ENCODE measurements around the gene RPL12. TPM values are rescaled to one million over a fixed set of nuclear protein-coding genes. Genes with fewer than 3 reads are reported as not detected.
A peak's percentile ranks its signal among the peaks of the same experiment; 100 is the strongest.

The RPL12 gene
- total RNA-seq, 1 experiment from 2014 or later, result 1,648 TPM

DNA sequence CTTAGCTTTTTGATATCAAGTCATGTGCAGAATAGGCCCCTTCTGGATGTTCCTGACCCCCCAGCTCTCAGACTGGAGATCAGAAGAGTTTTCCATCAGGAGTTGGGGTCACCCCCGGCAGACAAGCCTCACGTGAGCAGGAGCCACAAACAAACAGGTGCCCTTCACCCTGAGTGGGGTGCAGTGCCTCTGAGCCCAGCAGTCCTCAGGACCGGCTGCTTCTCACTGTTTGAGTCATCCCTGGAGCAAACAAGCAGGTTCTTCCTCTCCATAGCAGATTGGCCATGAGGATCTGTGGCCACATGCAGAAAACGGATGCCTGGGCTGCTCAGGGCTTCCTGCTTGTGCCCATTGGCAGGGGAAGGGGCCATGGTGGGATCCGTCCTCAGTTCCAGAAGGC, 47.1 kb upstream of the RPL12 start:
- no TSS peak for BruUV-seq (replicated peaks)
- H4K20me1 ChIP-seq (ENCODE audit: insufficient read depth), result peaks cover 9% of the 10 kb centered on the region; the same call in 1 of the 2 replicates
- H3K4me2 ChIP-seq, result peak overlapping the region; percentile 44
- ChIA-PET CTCF (no interaction called here), POLR2A (ENCODE audit: unreplicated experiment) (interaction anchor here (0.5 to 0.6 kb wide), 3 partner anchors 58 to 227 kb away, joined by 3 read pairs; no protein-coding TSS in a partner anchor)
- no peak for TF ChIP-seq EZH2 (IDR thresholded peaks at IDR 0.05; ENCODE audit: low read depth)
- TF ChIP-seq, protein P1, sequence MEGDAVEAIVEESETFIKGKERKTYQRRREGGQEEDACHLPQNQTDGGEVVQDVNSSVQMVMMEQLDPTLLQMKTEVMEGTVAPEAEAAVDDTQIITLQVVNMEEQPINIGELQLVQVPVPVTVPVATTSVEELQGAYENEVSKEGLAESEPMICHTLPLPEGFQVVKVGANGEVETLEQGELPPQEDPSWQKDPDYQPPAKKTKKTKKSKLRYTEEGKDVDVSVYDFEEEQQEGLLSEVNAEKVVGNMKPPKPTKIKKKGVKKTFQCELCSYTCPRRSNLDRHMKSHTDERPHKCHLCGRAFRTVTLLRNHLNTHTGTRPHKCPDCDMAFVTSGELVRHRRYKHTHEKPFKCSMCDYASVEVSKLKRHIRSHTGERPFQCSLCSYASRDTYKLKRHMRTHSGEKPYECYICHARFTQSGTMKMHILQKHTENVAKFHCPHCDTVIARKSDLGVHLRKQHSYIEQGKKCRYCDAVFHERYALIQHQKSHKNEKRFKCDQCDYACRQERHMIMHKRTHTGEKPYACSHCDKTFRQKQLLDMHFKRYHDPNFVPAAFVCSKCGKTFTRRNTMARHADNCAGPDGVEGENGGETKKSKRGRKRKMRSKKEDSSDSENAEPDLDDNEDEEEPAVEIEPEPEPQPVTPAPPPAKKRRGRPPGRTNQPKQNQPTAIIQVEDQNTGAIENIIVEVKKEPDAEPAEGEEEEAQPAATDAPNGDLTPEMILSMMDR (conservative IDR thresholded peaks at IDR 0.05), result no peak
- no peak overlapping the region for H3K4me3 ChIP-seq
- peaks cover 51% of the 10 kb centered on the region for H3F3A ChIP-seq (ENCODE audit: insufficient read depth, low read depth)
- H3K9me2 ChIP-seq (ENCODE audit: insufficient read depth), result no peaks in the 10 kb centered on the region
- H2AFZ ChIP-seq, result no peak overlapping the region
- peak overlapping the region; percentile 43; the same call in 1 of the 2 replicates for H3K27ac ChIP-seq
- peaks cover 14% of the 10 kb centered on the region for H3K4me1 ChIP-seq (replicated peaks; ENCODE audit: insufficient read depth)
- intact Hi-C loops (cut with micrococcal nuclease; ENCODE audit: unreplicated experiment), result no loop called here
- DNase-seq, result peak; percentile 47 to 63
- H3K27me3 ChIP-seq (ENCODE audit: insufficient read depth, low read depth), result no peaks in the 10 kb centered on the region
- no peaks in the 10 kb centered on the region for H3K9me3 ChIP-seq (ENCODE audit: insufficient read depth, low read depth)
- no peaks in the 10 kb centered on the region for H3K79me2 ChIP-seq (ENCODE audit: low read depth)
- peaks cover 4% of the 10 kb centered on the region for H3K36me3 ChIP-seq (ENCODE audit: low read depth)

DNA sequence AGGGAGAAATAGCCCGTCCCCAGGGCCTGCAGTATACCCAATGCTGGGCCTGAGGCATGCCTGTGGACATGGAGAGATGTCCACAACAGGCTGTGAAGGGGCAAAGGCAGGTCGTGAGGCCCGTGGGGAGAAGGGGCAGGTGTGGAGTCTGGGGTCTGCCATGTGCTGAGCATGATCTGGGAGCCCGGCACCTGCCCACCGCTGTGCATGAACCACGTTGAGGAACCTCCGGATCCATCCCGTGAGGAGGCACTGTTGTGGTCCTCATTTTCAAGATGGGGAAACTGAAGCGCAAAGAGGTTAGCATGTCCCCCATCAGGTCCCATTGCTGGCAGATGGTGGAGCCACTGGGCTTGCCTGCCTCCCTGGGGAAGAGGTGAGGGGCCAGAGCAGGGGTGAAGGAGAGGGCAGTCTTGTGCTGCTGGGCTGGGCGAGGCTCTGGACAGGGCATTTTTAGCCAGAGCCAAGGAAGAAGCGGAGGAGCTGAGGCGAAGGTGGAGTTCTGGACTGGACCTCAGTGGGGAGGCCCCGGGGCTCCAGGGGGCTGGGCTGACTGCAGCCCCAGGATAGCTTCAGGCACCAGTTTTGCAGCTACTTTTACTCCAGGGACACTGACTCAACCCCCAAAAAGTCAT, 46.6 kb upstream of the RPL12 start:
- TF ChIP-seq, protein P1 (conservative IDR thresholded peaks at IDR 0.05), result no peak
- no peak for TF ChIP-seq EZH2 (IDR thresholded peaks at IDR 0.05; ENCODE audit: low read depth)
- CTCF ChIA-PET, result no interaction called here
- POLR2A ChIA-PET (ENCODE audit: unreplicated experiment), result interaction anchor here (0.5 to 0.6 kb wide), 3 partner anchors 58 to 227 kb away, joined by 3 read pairs; no protein-coding TSS in a partner anchor
- DNase-seq, result no peak
- BruUV-seq (replicated peaks), result no TSS peak
- no peaks in the 10 kb centered on the region for H3K9me3 ChIP-seq (ENCODE audit: insufficient read depth, low read depth)
- H3K4me1 ChIP-seq (replicated peaks; ENCODE audit: insufficient read depth), result peaks cover 14% of the 10 kb centered on the region
- peaks cover 9% of the 10 kb centered on the region; the same call in 1 of the 2 replicates for H4K20me1 ChIP-seq (ENCODE audit: insufficient read depth)
- H3F3A ChIP-seq (ENCODE audit: insufficient read depth, low read depth), result peaks cover 49% of the 10 kb centered on the region
- no peaks in the 10 kb centered on the region for H3K9me2 ChIP-seq (ENCODE audit: insufficient read depth)
- no peaks in the 10 kb centered on the region for H3K27me3 ChIP-seq (ENCODE audit: insufficient read depth, low read depth)
- H2AFZ ChIP-seq, result no peak overlapping the region
- H3K4me3 ChIP-seq, result no peak overlapping the region
- intact Hi-C loops (cut with micrococcal nuclease; ENCODE audit: unreplicated experiment), result no loop called here
- no peaks in the 10 kb centered on the region for H3K79me2 ChIP-seq (ENCODE audit: low read depth)
- peak overlapping the region; percentile 44 for H3K4me2 ChIP-seq
- peak overlapping the region; percentile 43; the same call in 1 of the 2 replicates for H3K27ac ChIP-seq
- H3K36me3 ChIP-seq (ENCODE audit: low read depth), result peaks cover 4% of the 10 kb centered on the region

DNA sequence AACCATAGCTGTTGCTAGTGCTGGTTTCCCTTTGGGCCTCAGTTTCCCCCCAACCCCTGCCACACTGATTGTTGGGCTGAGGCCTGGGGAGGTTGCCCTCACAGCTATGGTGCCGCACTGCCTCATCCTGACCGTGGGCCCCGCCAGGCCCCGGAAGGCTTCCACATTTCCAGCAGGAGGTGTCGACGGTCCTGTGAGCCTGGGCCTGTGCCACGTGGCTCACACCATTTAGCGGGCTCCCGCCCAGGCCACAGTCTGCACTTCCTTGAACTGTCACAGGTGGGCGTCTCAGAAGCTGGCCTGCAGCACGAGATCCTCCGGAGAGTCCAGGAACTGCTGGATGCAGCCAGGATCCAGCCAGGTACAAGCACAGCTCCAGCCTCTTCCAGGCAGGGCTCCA, 45.8 kb upstream of the RPL12 start:
- ChIA-PET CTCF (no interaction called here), POLR2A (ENCODE audit: unreplicated experiment) (no interaction called here)
- Histone ChIP-seq H3K9me3 (ENCODE audit: insufficient read depth, low read depth) (no peaks in the 10 kb centered on the region), H2AFZ (no peak overlapping the region), H3K79me2 (ENCODE audit: low read depth) (no peaks in the 10 kb centered on the region), H3K4me1 (replicated peaks; ENCODE audit: insufficient read depth) (peaks cover 14% of the 10 kb centered on the region), H4K20me1 (ENCODE audit: insufficient read depth) (peaks cover 9% of the 10 kb centered on the region; the same call in 1 of the 2 replicates), H3K27me3 (ENCODE audit: insufficient read depth, low read depth) (no peaks in the 10 kb centered on the region), H3K27ac (no peak overlapping the region), H3K9me2 (ENCODE audit: insufficient read depth) (no peaks in the 10 kb centered on the region), H3K36me3 (ENCODE audit: low read depth) (peaks cover 4% of the 10 kb centered on the region), H3K4me2 (no peak overlapping the region), H3K4me3 (no peak overlapping the region), H3F3A (ENCODE audit: insufficient read depth, low read depth) (peaks cover 53% of the 10 kb centered on the region)
- DNase-seq, result no peak
- no peak for TF ChIP-seq EZH2 (IDR thresholded peaks at IDR 0.05; ENCODE audit: low read depth)
- TF ChIP-seq, protein P1 (conservative IDR thresholded peaks at IDR 0.05), result no peak
- intact Hi-C loops (cut with micrococcal nuclease; ENCODE audit: unreplicated experiment), result no loop called here
- no TSS peak for BruUV-seq (replicated peaks)
